Right renal pelvis (tissue), 4 donors: Measurements from ENCODE around the gene CPLX1. TPM values are rescaled to one million over a fixed set of nuclear protein-coding genes. Genes with fewer than 3 reads are reported as not detected.
"Not testable (repeated sequence)": the region's sequence is repeated elsewhere in the genome, so short reads cannot be mapped to it uniquely, and the experiment has no call there.

Experiments used
- DNase-seq, 4 donors: peaks; one replicate each; pipeline ENCODE4 v3.0.0-alpha.2; 2013; ENCODE audit warnings: low read depth in 4 of 4, low spot score in 3 of 4, missing footprints in 1 of 4
- polyA plus RNA-seq, 4 donors: library from polyadenylated mRNA; unstranded; fragments of 120-200 nt; gene quantifications; one replicate each; pipeline ENCODE4 v1.2.1, GENCODE V29; 2013; ENCODE audit not compliant: insufficient read length in 4 of 4

The CPLX1 gene
- polyA plus RNA-seq, 4 donors: 1.4 to 3.3 (median 1.9) TPM

DNA sequence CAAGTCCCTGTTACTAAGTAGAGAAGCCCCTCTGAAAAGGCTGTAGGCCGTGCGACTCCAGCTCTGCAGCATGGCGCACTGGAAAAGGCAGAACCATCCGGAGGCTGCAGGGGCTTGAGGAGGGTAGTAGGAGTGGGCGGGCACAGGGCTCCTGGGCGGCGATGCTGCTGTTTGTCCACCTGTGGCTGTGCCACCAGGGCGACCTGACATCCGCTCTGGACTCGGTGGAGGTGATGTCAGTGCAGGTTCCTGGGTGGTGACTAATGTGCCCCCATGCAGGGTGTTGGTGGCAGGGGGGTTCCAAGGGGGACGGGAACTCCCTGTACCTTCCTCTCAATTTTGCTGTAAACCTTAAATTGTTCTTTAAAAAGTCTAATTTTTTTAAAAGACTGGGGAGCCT, 62.0 kb downstream of the CPLX1 start:
- no peak for DNase-seq

DNA sequence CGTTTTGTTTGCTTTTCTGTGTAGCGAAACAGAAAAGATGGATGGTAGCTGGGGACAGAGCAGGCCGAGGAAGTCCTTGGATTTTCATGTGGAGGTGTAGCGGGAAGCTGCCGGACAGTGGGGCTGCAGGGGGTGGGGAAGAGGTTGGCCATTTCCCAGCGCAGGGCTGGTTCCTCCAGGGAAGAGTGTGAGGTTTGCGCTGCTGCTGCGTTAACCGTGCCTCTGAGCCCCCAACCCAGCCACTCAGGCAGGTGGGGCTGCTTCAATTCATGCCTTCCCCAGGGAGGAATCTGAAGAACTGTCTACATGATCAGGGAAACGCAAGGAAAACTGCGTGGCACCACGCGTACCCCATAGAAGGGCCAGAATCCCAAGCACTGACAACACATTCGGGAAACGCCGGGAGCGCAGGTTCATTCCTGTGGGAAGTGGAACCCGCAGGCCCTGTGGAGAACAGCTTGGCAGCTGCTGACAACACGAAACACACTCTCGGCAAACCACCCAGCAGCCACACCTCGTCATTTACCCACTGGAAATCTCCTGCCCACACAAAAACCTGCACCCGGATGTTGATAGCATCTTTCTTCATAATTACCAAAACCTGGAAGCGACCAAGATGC, 62.6 kb downstream of the CPLX1 start:
- no peak for DNase-seq

DNA sequence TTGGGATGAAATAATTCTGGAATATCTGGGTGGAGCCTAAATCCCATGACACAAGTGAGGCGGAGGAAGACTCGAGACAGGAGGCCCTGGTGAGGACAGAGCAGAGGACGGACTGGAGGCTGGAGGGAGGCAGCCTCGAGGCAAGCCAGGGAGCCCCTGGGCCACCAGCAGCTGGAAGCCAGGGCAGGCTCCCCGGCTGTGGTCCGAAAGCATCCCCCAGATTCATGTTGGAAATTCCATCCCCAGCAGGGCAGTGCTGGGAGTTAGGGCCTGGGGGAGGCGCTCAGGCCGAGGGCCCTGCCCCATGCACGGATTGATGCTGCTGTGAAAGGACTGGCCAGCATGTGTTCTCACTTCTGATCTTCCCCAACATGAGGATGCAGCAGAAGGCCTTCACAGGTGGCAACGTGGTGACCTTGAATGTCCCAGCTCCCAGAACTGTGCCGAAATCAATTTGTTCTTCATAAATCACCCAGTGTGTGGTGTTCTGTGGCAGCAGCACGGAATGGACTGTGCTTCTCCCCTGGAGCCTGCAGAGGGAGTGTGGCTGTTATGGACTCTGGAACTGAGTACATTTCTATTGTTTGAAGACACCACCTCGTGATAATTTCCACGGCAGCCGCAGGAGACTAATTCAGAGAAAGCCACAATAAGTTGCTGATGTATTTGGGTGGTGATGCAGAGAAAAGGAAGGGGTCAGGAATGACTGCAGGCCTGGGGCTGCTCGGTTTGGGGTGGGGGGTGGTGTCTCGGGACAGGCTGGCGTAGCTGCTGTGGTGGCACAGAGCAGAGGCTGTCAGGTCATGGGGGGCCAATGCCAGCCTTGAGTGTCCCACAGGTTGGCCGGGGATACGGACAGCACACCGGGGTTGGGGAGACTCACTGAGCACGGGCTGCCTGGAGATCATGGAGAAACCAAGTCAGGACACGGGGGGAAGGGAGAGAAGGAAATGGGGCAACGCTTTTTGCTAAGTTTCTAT, 63.4 kb downstream of the CPLX1 start:
- no peak for DNase-seq

DNA sequence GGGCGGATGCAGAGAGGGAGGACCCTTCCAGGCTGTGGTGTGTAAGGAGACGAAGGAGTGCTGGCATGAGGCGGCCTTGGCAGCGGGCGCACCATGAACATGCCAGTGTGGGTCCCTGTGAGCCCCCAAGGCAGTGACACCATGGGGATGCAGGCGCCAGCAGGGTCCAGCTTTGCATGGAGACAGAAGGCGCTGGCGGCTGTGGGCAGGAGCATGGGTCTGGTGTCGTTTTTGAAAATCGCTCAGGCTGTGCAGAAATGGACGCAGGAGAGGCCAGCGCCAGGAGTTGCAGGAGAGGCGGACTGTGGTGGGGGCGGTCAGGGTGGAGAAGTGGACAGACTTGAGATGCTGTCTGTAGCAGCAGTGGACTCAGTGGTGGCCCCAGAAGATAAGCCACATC, 64.2 kb downstream of the CPLX1 start:
- no peak for DNase-seq

DNA sequence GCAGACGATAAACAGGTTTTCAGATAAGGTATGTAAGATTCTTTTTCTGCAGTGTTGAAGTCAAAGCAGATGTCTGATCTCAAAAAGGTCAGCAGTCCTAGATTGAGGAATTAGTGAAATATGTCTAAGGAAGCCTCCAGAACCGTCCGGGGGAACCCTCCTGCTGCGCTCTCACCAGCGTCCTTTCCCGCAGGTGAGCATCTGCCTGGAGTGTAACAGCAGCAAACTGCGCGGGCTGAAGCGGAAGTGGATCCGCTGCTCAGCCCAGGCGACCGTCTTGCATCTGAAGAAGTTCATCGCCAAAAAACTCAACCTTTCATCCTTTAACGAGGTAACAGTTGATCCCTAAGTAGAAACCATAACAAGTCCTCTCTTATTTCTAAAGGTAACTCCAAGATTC, 64.8 kb downstream of the CPLX1 start:
- DNase-seq: no peak

DNA sequence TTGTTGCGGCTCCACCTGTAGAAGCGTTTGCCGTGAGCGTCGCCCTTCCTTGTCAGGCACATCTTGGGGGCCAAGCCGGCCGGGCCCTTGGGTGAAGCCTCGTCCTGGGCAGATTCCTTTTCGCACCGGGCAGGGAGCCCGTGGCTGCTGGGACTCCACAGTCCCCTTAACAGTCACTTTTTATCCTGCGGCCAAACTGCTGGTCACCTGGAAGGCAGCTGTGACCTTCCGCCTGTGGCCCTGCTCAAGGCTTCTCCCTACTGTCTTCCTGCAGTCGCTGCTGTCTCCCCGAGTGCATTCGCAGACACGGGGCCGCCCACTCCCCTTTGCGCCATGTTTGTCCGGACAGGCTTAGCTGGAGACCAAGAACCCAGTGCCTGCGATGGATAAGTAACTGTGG, 65.3 kb downstream of the CPLX1 start:
- DNase-seq: no peak

DNA sequence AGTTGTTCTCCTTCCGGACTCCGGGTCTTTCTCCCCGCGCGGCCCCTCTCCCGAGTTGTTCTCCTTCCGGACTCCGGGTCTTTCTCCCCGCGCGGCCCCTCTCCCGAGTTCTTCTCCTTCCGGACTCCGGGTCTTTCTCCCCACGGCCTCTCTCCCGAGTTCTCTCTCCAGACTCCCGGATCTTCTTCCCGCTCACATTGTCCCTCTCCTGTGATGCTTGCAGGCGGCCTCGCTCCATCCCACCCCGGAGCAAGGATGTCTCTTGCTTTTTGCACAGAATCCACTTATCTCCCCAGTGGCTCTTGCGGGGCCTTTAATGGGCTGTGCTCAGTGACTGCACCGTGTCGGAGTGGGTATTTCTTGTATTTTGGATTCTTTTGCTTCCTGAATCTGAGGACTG, 66.1 kb downstream of the CPLX1 start:
- DNase-seq: not testable (repeated sequence)

DNA sequence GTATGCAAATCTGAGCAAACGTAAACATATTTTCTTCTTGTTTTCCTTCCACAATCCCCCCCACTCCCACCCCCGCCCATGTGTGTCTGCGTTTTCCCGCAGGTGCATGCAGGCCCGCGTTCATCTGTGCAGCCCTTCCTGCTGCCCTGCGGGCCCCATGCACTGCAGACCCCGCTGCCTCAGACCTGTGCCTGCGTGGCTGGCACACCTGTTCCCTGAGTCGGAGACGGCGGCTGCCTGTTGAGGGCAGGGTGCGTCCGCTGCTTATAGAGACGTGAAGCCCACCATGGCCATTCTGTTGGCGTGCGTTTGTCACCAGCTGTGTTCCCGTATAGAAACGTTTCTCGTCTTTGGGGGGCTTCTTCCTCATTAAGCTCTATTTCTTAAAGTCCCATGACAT, 68.8 kb downstream of the CPLX1 start:
- DNase-seq: no peak

DNA sequence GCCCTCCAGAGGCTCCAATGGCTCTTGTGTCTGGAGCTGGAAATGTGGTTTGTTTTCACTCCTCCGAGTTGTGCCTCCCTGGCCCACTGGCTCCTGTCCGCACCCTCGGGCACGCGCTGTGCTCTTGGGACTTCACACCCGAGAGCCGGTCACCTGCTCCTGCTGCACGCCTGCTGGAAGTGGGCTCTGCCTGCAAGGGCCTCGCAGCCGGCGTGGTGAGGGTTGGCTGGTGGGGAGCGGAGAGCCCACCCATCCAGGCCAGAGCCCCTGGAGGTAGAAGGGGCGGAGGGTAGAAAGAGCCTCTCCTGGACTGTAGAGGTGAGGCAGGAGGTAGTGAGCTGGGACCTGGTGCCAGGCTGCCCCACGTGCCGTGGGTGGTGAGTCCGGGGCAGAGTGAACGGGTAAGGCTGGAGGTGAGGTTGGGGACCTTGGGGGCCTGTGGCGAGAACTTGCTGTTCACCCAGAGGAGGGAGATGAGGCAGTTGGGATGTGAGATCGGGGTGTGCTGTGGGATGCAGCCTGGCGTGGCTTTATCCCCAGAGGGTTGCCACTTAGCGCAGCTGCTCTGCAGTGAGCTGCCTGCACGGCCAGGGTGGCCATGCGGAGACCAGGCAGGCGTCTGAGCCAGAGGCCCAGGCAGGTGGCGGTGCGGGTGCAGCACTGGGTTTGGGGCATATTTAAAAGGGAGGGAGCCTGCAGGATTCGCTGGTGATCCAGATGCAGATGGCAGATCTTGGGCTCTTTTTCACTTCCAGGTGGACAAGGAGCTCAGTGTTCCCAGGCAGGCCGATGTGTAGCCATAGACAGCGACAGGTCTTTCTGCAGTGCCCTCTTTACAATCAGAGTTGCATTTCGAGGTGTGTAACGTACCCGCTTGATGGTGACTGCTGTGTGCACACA, 71.5 kb downstream of the CPLX1 start:
- DNase-seq: no peak

DNA sequence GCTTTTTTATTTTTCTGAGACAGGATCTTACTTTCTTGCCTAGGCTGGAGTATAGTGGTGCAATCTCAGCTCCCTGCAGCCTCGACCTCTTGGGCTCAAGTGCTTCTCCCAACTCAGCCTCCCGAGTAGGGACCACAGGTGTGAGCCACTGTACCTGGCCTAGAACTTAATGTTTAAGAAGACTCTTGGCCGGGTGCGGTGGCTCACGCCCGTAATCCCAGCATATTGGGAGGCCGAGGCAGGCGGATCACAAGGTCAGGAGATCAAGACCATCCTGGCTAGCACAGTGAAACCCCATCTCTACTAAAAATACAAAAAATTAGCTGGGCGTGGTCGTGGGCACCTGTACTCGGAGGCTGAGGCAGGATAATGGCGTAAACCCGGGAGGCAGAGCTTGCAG, 72.7 kb downstream of the CPLX1 start:
- not testable (repeated sequence) for DNase-seq

DNA sequence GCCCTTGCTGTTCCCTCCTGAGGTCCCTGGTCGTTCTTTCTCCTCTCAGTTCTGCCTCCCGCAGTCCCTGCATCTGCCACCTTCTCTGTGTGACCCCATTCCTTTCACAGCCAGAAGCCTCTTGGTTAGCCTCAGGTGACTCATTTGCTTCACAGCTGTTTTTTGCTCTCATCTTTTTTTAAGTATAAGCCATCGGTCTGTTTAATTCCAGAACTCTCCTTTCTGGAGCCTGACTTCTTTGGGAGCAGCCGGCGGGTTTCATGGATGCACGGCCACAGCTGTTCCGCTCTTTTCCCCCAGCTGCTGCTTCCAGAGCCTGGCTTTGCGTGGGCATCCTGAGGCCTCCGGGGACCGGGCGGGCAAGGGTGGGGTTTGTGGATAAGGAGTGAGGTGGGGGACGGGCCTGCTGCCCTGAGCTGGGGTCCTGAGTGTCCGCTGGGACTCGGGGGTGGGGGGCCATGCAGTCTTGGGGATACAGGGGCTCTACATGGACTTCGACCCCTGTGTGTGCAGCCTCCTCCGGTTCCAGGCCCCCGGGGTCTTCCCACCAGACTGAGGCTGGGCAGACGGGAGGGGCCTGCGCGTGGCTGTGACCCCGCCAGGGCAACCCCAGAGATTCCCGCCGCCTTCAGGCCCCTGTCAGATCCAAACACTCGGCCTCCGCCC, 73.6 kb downstream of the CPLX1 start:
- DNase-seq: no peak

DNA sequence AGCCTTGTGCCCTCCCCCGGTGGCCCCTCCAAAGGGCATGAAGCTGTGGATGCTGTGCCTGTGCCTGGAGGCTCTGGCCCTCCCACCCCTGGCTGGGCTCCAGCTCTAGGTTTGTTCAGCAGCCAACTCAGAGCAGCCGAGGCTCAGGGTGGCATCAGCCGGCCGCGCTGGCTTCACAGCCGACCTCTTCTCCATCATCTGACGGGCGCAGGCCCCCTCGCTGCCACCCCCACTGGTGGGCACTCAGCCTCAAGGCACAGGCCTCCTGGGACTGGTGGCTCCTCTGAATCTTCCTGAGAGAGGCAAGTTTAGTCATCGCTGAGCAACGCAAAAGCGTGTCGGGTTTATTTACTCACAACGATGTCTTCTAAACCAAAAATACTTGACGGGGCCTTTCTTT, 74.3 kb downstream of the CPLX1 start:
- DNase-seq: no peak

DNA sequence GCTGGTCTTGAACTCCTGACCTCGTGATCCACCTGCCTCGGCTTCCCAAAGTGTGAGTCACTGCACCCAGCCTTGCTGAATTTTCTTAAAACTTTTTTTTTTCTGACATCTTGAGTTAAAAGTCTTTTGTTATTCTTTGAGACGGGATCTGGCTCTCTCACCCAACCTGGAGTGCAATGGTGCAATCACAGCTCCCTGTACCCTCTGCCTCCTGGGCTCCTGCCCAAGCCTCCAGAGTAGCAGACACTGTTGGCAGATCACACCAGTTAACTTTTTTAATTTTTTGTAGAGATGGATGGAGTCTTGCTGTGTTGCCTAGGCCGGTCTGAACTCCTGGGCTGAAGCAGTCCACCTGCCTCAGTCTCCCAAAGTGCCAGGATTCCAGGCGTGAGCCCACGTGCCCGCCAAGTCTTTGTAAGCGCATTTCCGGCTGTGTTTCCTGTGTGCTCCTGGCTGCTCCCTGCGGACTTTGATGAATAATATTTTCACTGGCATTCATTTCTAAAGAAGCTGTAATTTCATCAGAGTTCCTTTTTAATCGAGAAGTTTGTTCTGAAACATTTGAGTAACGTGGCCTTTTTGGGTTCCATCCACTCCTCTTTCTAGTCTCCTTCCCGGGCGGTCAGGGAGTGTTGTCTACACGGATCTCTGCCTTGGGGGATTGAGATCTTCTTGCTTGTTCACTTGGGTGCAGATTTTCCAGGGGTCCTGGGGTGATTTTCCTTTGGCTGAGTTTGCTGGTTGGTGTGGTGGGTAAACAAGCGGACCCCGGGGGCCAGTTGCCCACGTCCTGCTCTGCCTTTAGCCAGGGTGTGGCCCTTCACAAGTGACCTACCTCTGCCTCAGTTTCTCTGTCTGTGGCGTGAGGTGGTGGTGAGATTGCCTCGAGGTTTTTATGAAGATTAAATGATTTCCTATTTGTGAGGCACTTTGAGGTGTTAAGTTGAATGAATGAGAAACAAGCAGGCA, 75.9 kb downstream of the CPLX1 start:
- no peak for DNase-seq

DNA sequence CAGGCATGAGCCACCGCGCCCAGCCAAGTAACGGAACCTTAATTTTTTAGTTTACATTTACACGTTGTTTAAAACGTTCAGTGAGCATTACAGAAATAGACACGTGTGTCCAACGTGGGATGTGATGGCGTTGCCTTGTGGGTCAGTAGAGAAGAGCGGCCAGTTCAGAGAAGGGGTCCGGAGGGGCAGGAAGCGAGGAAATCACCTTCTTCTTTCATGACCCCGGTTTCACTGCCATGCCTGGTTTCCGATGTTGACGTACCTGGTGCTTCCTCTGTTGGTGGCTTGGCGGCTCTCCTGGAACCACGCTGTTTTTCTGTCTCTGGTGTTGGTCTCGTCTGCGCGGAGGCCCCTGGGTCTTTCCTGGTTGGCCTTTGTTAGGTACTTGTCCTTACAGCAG, 77.5 kb downstream of the CPLX1 start:
- no peak for DNase-seq

DNA sequence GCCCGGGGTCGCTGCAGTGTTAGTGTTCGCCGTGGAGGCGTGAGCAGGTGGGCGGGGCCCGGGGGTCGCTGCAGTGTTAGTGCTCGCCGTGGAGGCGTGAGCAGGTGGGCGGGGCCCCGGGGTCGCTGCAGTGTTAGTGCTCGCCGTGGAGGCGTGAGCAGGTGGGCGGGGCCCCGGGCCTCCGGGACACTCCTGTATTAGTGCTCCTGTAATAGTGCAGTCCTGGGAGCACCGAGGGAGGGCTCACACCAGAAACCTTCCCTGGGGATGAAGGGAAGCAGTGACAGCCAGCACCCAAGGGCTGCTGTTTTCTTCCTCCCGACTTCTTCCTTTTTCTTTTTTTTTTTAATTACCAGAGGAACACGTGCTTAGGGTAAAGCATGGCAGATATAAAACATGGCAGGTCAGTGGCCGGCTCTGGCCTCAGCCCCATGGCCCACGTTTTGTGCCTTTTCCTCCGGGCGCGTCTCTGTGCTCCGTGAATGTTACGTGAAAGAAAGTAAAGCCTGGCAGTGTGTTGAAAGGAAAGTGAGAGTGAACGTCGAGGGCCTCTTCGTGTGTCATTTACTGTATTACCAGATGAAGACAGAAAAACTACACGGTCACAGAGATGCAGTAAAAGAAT, 78.3 kb downstream of the CPLX1 start:
- DNase-seq: no peak

DNA sequence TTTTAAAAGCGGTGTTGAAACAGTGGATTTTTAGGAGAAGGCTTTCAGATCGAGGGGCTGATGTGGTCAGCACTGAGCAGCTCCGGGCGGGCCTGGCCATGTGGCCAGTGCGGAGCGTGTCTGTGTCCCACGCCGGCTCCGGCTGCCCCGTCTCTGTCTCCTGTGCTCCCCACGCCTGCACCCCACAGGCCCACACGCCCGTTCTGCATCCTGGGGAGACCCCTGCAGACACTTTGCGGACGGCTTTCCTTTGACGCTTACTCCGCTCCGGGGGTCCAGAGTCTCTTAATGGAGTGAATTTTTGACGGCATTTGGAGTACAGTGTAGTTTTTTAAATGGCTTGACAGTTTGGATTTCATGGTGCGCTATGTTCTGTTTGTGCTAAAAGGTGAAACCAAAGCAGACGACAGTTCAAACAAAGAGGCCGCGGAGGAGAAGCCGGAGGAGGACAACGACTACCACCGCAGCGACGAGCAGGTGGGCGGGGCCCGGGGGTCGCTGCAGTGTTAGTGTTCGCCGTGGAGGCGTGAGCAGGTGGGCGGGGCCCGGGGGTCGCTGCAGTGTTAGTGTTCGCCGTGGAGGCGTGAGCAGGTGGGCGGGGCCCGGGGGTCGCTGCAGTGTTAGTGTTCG, 81.6 kb downstream of the CPLX1 start:
- no peak for DNase-seq

DNA sequence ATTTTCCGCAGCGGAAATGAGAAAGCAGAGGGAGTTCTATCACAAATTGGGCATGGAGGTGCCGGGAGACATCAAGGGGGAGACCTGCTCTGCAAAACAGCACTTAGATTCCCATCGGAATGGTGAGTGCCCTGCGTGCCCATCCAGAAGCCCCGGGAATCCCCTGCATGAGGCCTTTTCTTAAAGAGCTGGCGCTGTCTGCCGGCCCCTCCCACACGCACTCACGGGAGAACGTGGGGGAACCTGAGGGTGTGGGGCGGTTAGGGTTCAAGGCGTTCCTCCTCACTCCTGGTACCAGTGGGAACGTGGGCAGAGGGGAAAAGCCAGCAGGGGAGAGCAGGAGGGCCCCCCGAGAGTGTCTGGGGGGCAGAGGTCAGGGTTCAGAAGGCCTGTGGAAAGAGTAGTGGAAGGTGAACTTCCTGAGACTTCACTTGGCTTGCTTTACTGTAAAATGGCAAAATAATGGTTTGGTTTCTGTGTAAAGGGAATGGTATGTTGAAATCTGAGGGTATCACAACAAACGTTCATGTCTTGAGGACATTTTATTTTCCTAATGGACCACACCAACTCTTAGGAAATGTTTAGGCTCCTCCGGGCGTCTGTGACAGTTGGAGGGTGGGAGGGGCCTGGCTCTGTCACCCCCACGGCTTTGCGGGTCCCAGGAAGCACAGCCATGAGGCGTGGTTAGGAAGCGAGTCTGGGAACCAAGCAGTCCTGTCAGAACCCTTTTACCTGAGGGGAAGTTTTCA, 82.3 kb downstream of the CPLX1 start:
- no peak for DNase-seq
